Right renal pelvis (tissue), 4 donors: ENCODE results near the gene SLC9A3. TPM values are rescaled to one million over a fixed set of nuclear protein-coding genes. Genes with fewer than 3 reads are reported as not detected.

Source experiments
- DNase-seq, 4 donors: peaks; one replicate each; pipeline ENCODE4 v3.0.0-alpha.2; 2013; ENCODE audit warnings: low read depth in 4 of 4, low spot score in 3 of 4, missing footprints in 1 of 4
- polyA plus RNA-seq, 4 donors: library from polyadenylated mRNA; unstranded; fragments of 120-200 nt; gene quantifications; one replicate each; pipeline ENCODE4 v1.2.1, GENCODE V29; 2013; ENCODE audit not compliant: insufficient read length in 4 of 4

SLC9A3 gene
- polyA plus RNA-seq, 4 donors, result 40.5 to 60.9 (median 47.3) TPM

GRCh38 chr5:527646-528628 is 3.7 kb upstream of the SLC9A3 start:
- DNase-seq, result no peak

- no peak for DNase-seq
These were observed 2.3 kb upstream of the SLC9A3 start for GRCh38 chr5:526456-527088.

DNA sequence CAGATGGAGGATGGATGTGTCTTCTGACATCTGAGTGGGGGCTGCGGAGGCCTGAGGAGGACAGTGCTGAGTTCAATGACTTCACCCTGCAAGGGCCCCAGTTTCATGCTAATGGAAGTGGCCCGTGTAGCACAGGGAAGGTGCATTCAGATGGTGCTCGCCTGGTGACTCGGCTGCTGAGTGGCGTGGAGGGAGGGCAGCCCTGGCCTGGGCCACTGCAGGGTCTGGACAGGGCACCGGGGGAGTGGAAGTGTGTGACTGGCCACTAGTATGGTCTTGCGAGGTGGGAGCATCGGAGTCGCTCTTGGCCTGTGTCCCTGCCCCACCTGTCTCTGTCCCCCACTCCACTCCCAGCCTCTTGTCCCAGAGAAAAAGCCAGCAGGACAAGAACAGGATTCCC is 1.7 kb upstream of the SLC9A3 start:
- DNase-seq, result no peak

- no peak for DNase-seq
These were observed 918 bp upstream of the SLC9A3 start for GRCh38 chr5:524973-525761.

DNA sequence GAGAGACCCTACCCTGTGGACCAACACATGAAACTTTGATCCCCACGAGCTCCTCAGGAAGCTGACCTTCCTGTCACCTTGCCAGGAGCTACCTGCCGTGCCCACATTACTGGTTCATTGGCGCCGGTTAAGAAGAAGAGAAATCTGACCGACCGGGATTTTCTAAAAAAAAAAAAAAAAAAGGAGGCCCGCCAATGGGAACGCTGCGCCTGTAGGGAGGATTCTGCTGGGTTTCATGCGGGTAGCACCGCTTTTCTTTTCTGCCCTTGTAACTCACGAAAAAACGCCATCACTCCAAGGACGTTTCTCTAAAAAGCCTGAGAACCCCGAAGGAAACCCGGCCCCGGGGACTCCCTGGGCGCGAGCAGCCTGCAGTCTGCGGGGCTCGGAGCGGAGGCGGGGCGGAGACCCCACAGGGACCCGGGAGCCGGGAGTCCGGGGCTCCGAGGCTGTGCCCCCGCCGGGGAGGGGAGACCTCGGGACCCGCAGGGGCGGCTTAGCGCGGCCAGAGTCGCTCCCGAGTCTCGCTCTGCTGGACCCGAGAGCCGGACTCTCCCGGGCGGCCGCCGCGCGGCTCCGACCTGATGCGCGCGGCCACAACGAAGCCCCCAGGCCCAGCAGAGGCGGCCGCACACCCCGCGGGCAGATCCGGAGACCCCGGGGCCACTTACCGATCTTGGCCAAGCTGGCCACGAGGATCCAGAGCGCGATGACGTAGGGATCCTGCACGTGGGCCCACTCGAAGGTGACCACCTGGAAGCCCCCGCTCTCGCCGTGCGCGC is 617 bp downstream of the SLC9A3 start:
- no peak for DNase-seq

GRCh38 chr5:522899-523440 is 1.3 kb downstream of the SLC9A3 start:
- no peak for DNase-seq

- no peak for DNase-seq
These were observed 2.1 kb downstream of the SLC9A3 start for GRCh38 chr5:522116-522515.

DNA sequence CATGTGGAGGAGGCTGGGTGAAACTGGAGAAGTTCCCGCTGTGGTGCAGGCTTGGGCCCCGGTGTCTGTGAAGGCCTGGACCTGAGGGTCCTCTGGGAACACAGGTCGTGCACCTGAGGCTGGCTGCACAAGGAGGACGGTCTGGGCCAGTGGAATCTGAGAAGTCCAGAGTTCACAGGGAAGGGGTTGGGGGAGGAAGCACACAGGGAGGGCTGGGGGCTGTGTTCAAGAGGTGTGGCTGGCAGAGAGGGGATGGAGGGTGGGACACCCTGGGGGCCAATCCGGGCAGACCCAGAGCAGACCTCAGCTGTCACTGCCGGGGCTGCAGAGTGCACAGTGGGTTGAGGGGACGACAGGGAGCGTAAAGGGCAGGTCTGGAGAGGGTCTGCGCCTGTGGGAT is 2.6 kb downstream of the SLC9A3 start:
- DNase-seq, result no peak

DNA sequence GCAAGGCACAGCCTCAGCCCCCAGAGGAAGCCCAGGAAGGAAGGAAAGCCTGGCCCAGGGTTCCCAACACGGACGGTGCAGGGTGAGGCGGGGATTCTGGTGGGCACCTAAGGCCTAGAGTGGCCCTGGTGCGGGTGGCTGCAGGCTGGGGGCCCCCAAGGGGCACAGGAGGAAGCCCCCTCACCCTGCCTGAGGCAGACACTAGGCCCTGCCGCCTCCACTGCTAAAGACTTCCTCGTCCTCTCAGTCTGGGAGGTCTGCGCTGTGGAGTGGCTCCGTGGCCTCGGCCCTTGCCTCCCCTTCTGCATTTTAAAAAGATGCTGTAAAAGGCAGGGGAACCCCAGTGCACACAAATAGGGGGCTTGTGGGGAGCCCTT is 3.4 kb downstream of the SLC9A3 start:
- DNase-seq, result no peak

GRCh38 chr5:520196-520849 is 3.9 kb downstream of the SLC9A3 start:
- DNase-seq, result no peak

DNA sequence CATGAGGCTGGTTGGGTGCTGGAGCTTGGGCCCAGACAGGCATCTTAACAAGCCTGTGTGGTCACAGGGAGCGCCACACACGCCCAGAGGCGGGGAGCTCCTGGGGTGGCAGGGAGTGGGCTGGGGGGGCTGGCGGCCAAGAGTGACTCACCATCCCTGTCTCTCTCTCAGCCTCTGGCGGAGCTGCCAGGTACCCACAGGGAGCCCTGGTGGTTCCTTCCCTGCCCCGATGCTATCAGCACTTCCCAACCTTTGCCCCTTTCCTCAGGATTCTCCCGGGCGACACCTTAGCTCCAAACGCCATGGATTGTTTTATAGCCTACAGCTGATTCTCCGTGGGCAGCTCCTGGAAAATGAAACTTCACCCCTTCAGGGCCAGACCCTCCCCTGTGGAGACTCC is 5.5 kb downstream of the SLC9A3 start:
- DNase-seq, result no peak

GRCh38 chr5:517535-518100 is 6.6 kb downstream of the SLC9A3 start:
- DNase-seq, result no peak

DNA sequence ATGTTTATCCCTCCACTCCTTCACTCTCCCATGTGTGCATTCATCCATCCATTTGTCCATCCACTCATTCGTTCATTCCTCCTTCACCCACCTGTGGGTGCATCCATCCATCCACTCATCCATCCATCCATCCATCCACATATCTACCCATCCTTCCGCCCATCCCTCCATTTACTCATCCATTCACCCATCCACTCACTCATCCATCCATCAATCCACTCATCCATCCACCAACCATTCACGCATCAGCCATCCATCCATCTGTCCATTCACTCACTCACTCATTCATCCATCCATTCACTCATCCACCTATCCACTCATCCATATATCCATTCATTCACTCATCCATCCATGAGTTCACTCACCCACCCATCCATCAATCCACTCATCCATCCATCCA is 7.3 kb downstream of the SLC9A3 start:
- no peak for DNase-seq

DNA sequence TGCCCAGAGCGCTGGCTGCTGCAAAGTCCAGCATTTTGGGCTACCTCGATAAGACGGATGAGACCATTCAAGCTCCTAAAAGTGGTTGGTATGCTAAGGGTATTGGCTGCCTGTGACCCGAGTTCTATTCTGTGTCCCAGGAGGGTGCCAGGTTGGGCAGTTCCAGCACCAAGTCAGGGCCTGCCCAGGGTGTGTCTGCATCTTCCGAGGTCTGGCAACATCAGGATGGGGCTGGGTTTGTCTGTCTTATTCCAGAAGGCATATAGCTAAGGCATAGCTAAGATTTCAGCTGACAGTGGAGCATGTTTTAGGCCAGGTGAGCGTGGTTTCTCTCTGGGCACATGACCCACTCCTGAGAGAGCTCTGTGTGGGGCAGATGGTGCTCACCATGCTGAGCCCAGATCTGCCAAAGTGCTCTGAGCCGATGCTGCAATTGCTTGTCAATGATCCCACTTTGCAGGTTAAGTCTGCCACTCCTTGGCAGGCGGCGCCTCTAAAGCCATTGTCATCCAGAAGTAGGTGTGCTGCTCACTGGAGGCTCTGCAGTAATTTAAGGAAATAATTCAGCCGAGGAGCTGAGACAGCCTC is 7.8 kb downstream of the SLC9A3 start:
- DNase-seq, result no peak

DNA sequence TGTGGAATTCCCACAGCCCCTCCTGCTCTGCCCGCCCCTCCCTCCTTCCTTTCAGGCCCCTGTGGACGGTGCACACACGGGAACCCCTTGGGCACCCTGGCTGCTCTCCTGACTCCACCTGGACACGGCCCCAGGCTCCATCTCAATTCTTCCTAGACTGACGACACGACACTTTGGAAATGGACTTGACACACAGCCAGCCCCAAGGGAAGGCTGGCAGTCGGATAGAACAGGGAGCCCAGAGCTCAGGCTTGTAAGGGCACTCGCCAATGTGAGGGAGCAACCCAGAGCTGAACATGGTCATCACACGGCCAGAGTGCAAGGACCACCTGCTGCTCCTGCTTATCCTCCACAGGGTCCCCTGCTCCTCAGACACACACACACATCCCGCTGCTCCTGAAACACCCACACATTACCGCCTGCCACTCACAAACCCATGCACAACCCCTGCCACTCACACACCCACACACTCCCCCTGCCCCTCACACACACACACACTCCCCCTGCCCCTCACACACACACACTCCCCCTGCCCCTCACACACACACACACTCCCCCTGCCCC is 8.9 kb downstream of the SLC9A3 start:
- no peak for DNase-seq

DNA sequence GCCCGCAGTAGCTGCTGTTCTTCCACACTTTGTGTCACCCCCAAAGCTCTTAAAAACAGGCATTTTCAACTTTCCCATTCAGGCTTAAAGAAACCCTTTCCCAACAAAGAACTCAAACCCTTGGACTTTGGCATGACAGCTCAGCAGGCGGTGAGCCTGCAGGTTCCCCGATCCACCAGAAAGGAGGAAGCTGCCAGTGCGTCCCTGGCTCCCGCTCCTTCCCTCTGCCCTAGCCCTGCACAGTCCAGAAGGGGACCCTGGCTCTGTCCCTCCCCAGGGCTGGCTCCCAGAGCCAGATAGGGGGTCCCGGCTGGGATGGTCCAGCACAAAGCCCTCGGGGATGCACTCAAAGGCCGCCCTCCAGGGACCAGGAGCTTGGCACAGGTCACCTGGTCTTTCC is 9.6 kb downstream of the SLC9A3 start:
- DNase-seq, result no peak

DNA sequence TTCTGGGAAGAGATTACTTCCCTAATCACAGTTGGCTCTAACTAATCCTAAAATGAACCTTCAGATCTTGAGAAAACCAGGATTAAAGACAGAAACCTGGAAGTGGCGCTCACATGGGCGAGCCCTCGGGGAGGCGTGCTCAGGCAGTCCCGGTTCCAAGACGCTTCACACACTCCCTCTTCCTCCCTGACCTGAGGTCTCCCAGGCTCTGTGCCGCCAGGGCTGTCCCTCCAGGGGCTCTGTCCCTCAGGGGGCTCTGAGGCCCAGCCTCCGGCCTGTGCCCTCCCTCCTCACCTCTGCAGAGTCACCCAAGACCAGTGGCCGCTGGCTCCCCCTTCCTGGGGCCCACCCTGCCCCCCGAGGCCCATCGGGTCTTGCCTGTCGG is 10.2 kb downstream of the SLC9A3 start:
- no peak for DNase-seq

- no peak for DNase-seq
These were observed 10.8 kb downstream of the SLC9A3 start for GRCh38 chr5:513216-514100.
